ENCODE data around the gene MROH7.

The MROH7 gene

DNA sequence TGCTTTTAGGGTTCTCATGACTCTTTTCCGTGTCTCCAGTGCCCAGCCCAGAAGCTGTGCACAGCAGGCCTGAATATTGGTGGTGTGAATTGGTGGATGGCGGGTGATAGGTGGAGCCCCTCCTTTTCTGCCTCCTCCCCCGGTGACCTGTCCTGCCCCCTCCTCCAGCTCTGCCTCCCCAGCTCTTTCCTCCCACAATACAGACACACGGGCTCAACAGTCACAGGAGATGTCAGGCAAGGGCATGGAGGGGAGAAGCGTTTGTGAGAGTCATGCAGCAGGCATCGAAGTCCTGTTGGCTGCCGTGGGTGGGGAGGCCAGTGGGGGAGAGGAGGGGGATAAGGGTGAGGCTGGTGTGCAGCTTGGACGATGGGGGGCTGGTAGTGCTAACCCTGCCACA is 56.8 kb downstream of the MROH7 start:
- DNase-seq (ENCODE audit: low spot score): no peak

- DNase-seq (ENCODE audit: low spot score): no peak
Observed at GRCh38 chr1:54699936-54700525, 58.4 kb downstream of the MROH7 start.

GRCh38 chr1:54701066-54701465 is 59.5 kb downstream of the MROH7 start:
- DNase-seq (ENCODE audit: low spot score): no peak

DNA sequence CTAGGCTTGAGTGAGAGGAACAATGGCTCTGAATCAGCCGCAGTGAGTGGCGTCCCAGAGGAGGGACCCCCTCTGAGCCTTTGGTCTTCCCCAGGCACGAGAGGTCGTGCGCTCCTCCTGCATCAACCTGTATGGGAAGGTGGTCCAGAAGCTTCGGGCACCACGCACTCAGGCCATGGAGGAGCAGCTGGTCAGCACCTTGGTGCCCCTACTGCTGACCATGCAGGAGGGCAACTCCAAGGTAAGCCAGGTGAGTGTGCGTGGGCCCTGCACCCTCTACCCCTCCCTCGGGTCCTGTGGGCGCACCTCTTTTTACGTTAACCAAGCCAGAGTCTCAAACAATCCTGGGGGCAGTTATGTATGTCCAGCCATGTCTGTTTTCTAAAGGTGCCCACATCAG is 60.4 kb downstream of the MROH7 start:
- no peak for DNase-seq (ENCODE audit: low spot score)

DNA sequence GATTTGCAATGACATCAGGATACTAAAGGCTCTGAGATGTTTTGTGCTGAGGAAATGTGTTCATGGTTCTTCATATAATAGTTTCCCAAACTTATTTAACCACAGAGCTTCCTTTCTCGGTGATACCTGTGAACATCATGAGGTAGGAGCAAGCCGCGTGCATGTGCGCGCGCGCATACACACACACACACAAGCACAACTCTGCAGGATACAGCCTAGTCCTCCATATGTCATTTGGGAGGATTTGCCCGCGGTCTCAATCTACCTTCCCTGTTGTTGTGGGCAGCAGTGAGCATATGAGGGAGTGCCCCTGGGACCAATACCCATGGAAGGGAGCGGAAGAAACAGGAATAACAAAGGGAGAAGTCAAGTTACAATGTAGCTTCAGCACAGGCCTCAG is 61.9 kb downstream of the MROH7 start:
- no peak for DNase-seq (ENCODE audit: low spot score)

DNA sequence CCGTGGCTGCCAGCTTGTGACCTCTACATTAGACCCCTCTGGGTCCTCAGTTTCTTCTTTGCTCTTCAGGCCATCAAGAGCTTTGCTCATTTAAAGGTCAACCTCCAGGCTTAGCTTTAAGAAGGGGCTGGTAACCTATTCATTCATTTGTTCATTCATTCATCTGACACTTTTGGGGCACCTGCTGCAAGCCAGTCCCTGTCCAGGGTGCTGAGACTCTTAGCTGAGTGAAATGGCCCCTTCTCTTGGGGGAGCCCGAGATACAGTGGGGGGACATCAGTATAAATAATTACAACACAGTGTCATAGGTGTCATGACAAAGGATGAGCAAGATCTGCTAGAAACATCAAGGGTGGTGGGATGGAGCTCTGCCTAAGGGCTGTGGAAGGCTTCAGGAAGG is 63.6 kb downstream of the MROH7 start:
- no peak for DNase-seq (ENCODE audit: low spot score)

DNA sequence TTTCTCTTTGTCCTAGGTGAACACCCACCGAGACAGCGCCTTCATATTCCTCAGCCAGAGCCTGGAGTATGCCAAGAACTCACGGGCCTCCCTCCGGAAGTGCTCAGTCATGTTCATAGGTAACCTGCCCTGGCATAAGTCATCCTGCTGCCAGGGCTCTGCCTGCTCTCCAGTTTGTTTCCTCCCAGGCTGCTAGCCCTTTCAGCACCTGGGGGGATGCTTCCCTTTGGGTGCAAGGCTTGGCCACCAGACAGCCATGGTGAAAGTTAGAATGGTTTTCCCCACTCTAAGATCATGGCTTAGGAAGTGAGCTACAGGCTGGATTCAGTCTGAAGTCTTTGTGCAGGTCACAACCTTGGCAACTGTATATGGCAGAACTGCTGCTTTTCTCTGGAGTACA is 64.8 kb downstream of the MROH7 start:
- no peak for DNase-seq (ENCODE audit: low spot score)

GRCh38 chr1:54708385-54708784 is 66.8 kb downstream of the MROH7 start:
- no peak for DNase-seq (ENCODE audit: low spot score)

DNA sequence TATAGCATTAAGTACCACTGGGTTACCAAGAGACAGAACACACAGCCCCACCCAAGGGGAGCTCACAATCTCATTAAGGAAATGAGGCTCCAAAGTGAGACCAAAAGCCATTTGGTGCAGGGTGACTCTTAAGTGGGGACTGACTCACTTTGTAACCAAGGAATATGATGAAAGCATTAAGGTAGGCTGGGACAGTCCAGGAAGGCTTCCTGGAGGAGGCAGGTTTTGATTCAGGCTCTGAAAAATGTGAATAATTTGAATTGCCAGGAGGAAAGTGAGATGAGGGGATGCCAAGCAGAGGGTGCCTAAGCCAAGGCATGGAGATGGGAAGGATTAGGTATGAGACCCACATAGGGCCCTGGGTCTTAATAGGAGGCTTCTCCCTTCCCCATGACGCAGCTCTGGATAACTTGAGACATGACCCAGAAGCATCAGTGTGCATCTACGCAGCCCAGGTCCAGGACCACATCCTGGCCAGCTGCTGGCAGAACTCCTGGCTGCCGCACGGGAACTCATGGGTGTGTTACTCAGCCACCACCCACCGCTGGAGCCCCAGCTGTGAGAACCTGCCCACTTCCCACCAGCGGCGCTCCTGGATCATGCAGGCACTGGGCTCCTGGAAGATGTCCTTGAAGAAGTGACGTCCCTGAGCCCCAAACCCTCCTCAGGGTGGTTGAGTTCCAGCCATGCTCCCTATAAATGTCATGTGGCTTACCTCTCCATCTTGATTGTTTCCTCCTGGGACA is 68.1 kb downstream of the MROH7 start:
- DNase-seq (ENCODE audit: low spot score): no peak

GRCh38 chr1:54710434-54710833 is 68.8 kb downstream of the MROH7 start:
- DNase-seq (ENCODE audit: low spot score): no peak

- no peak for DNase-seq (ENCODE audit: low spot score)
Observed at GRCh38 chr1:54710841-54711240, 69.3 kb downstream of the MROH7 start.

DNA sequence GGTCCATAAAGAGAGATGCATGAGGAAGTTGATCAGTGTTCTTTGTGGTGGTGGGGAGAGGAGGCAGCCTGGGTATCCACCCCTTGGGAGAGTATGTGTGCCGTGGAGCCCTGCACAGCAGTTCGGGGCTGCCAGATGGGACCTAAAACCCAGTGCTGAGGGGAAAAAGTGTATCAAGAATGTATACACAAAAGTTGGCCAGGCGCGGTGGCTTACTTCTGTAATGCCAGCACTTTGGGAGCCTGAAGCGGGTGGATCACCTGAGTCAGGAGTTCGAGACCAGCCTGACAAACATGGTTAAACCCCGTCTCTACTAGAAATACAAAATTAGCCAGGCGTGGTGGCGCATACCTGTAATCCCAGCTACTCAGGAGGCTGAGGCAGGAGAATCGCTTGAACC is 70.0 kb downstream of the MROH7 start:
- no peak for DNase-seq (ENCODE audit: low spot score)

GRCh38 chr1:54714881-54715492 is 73.4 kb downstream of the MROH7 start:
- DNase-seq (ENCODE audit: low spot score): no peak

- peak; percentile 82 for DNase-seq (ENCODE audit: low spot score)
Observed at GRCh38 chr1:54715493-54716298, 74.1 kb downstream of the MROH7 start, which contains the start of gene TTC4. Gene TTC4 (plus strand): TSS chr1:54715861. CDS start chr1:54715909, 48 bp downstream.

DNA sequence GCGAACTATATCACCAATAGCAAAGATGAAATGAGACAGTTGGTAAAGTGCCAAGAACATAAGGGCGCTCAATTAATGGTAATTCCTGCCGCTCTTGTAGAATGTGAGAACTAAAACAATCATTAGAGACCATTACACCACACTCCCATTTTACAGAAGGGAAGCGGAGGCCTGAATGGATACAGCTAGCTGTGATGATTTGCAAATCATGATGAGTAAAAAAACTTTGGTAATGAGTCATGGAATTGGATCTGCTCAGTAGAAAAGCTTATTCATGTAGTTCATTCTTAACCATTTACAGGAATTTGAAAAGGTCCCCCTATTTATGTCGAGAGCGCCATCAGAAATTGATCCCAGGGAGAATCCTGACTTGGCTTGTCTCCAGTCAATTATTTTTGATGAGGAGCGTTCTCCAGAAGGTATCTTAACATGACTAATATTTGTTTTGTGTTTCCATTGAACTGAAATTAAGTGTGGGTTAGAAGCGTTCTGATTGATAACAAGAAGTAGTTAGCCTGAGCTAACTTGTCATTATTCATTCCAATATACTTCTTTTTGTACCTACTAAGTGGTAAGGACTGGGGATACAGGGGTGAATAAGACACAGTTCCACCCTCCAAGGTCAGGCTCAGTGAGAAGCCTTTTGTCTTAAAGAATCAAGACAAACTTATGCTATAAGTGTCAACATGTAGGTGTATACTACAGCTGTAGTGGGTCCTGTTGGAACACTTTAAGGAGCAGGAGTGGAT is 74.9 kb downstream of the MROH7 start:
- no peak for DNase-seq (ENCODE audit: low spot score)

DNA sequence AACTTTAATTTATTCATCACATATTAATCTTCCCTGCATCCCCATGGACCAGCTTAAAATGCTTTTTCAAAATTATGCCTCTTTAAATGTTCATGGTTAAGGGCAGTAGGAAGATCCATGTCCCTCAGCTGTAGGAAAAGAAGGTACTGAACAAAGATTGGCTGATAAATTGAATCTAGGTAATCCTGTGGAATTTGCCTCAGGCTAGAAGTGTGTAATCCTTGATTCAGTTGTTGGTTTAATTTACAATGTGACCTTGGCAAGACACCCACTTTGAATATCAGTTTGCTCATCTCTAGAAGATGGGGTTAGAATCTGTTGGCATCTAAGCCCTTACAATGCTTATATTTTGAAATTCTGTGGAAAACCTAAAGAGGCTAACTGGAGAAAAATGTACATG is 80.1 kb downstream of the MROH7 start:
- DNase-seq (ENCODE audit: low spot score): no peak

DNA sequence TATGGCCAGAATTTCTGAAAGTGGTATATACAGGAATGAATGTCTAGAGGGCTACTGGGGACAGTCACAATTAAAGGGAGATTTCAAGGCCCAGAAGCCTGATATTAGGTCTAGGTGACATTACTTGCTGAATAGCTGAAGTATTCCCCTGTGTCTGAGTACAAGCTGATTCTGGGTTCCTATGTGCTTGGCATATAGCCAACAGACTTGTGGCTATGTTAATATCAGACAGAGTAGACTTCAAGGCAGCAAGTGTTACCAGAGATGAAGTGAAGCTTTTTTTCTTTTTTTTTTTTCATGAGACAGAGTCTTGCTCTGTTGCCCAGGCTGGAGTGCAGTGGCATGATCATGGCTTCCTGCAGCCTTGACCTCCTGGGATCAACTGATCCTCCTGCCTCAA is 82.4 kb downstream of the MROH7 start:
- DNase-seq (ENCODE audit: low spot score): no peak

DNA sequence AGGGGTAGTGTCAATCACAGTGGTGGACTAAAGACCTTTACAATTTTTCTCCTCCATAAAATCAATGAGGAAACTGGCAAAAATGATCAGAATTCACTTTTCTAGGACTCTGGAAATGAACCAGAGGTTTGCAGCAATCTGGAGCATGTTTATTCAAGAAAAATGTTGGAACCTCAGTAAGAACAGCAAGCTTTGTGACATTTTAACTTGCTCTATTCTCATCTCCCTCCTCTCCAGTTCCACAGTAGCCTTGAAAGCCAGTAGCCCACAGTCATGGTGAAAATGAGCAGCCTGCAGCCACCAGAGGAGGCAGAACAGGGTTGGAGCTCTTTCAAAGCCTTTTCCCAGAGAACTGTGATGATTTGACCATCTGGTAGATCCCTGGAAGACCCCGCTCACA is 83.2 kb downstream of the MROH7 start:
- no peak for DNase-seq (ENCODE audit: low spot score)

GRCh38 chr1:54728027-54728426 is 86.4 kb downstream of the MROH7 start:
- no peak for DNase-seq (ENCODE audit: low spot score)

DNA sequence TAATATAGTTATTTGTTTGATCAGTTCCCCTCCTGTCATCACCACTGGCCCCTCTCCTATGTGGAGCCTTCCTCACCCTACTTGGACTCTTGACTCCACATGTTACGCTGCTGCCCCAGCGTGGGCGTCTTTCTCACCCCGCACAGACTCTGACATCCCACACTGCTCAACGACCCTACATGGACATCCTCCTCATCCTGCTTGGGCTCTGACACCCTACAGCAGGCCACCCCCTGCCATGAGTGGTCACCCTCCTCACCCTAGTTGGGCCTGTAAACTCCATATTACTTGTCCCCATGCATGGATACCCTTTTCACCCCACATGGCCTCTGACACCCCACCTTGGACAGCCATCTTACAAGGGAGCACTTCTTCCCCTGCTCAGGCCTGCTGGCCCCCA is 95.1 kb downstream of the MROH7 start:
- DNase-seq (ENCODE audit: low spot score): no peak

GRCh38 chr1:54738244-54738643 is 96.7 kb downstream of the MROH7 start:
- DNase-seq (ENCODE audit: low spot score): no peak

DNA sequence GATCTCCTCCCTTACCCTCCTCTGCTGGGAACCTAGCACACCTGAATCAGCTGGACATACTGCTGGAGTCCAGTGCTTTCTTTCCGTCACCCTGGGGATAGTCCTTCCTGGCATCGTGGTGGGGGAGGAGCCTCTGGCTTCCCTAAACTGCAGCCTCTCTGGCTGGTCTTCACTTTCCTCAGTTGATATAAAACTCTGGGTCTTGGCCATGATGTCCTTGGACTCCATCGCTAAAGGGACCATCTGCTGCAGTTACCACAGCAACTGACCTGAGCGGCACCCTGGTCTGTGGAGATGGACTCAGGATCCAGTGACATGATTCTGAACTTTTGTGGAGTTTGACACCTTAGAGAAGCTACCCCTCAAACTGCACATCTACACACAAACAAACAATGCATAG is 99.9 kb downstream of the MROH7 start:
- no peak for DNase-seq (ENCODE audit: low spot score)

All from hepatic stellate cell (primary cell).